Myocyte (in vitro differentiated cells): ENCODE measurements around the gene MYH9. TPM values are rescaled to one million over a fixed set of nuclear protein-coding genes. Genes with fewer than 3 reads are reported as not detected.
A peak's percentile ranks its signal among the peaks of the same experiment; 100 is the strongest.
"Not testable (repeated sequence)": the region's sequence is repeated elsewhere in the genome, so short reads cannot be mapped to it uniquely, and the experiment has no call there.

Source experiments
- DNase-seq: peaks from one replicate; pipeline ENCODE4 v3.0.0-alpha.2; 2012; ENCODE audit warnings: low read depth
- total RNA-seq: library from RNA; depleted of rRNA; stranded (reverse); fragments of >200 nt; gene quantifications from 2 replicates; pipeline ENCODE4 v1.2.3, GENCODE V29; 2014

Gene MYH9
- total RNA-seq, 1 donor from 2014 or later, result 242 TPM

- DNase-seq, result no peak
These were observed 27.8 kb upstream of the MYH9 start for GRCh38 chr22:36415415-36416168.

DNA sequence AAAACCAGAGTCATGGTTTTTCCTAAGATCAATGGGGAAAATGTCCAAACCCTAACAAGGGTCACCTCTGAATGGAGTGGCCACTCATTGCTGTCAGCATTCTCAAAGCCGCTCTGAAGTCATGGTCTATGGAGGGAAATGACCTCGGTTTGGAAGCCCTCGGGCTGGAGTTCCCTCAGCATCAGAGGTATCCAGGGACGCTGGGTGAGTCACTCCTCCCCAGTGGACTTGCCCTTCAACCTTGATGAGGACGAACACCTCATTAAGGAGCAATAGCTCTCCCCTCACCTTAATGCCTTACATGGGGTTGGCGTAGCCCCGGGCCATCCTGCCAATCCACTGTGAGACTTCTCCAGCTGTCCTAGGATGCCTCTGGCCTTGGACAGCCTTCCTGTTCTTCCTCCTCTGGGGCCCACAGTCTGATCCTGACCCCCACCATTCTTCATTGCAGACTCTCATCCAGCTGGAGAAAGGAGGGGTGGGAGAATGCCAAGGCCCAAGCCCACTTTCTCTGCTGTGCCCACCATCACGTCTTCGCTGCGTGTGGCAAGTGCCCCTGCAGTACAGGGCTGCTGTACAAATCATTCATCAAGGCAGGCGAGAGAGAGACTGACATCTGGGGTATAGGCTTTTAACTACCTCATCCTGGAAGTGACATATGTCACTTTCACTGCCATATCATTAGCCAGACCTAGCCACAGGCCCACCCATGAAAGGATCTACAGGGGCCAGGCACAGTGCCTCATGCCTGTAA lies 25.4 kb upstream of the MYH9 start:
- DNase-seq, result peak; percentile 58

DNA sequence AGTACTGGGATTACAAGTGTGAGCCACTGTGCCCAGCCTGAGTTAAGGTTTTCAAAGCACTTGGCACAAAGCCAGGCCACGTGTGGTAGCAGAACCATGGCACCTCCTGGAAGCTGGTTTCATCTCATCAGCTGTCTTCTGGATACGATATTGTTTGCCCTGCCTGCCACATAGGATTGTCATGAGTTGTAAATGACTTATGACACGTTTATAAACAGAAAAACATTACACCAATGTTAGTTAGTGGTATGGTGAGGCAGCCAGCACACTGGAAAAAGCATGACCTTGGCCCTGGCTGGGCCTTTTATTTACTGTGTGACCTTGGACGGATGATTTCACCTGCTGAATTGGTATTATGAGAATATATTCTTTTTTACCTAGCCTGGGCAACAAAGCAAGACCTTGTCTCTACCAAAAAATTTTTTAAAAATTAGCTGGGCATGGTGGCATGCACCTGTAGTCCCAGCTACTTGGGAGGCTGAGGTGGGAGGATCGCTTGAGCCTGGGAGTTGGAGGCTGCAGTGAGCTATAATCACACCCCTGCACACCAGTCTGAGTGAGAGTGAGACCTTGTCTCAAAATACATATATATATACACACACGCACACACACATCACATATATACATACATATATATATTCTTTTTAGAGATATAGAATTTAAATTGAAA lies 24.0 kb upstream of the MYH9 start:
- DNase-seq, result no peak

- DNase-seq, result no peak
These were observed 22.4 kb upstream of the MYH9 start for GRCh38 chr22:36409911-36410756.

DNA sequence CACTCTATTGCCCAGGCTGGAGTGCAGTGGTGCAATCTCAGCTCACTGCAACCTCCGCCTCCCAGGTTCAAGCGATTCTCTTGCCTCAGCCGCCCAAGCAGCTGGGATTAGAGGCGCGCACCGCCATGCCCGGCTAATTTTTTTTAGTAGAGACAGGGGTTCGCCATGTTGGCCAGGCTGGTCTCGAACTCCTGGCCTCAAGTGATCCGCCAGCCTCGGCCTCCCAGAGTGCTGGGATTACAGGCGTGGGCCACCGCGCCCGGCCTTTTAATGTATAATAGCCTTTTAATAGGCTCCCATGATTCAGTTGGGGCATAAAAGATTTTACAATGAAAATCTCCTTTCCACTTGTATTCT lies 21.8 kb upstream of the MYH9 start:
- DNase-seq, result not testable (repeated sequence)

DNA sequence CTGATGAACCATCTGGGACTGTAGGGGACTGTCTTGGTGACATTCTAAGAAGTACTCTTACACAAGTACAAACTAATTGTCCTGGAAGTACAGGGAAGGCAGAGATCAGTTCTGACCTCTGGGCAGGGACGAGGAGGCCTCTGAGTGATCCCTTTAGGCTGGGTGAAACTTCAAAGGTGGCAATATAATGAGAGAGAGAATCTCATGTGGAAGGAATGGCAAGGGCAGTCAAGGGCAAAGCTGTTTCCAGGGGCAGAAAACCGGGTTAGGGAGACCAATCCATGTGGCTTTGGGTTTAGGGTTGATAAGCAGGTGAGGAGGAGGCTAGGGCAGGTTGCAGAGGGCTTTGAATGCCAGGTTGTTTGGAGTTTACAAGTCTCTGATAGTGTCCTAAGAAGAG lies 21.3 kb upstream of the MYH9 start:
- no peak for DNase-seq

DNA sequence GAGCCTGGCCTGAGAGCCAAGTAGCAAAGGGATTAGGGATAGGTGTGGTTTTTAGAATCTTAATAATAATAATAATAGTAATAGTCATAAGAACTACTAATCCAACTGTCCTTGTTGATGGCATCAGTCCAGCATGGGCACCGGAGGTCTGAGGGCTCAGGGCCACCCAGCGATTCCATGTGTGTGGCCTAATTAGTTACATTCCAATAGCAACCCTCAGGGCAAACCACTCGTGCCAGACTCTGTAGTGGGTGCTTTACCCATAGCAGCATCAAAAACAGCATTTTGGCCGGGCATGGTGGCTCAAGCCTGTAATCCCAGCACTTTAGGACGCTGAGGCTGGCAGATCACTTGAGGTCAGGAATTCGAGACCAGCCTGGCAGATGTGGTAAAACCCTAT lies 19.0 kb upstream of the MYH9 start:
- DNase-seq, result no peak

GRCh38 chr22:36405671-36406538 lies 18.1 kb upstream of the MYH9 start:
- no peak for DNase-seq

- DNase-seq, result no peak
These were observed 17.5 kb upstream of the MYH9 start for GRCh38 chr22:36405221-36405661.

GRCh38 chr22:36404446-36404845 lies 16.7 kb upstream of the MYH9 start:
- no peak for DNase-seq

GRCh38 chr22:36399472-36399778 lies 11.7 kb upstream of the MYH9 start:
- no peak for DNase-seq

GRCh38 chr22:36398601-36399471 lies 11.1 kb upstream of the MYH9 start:
- DNase-seq, result no peak

- DNase-seq, result no peak
These were observed 9.6 kb upstream of the MYH9 start for GRCh38 chr22:36397131-36398093.

DNA sequence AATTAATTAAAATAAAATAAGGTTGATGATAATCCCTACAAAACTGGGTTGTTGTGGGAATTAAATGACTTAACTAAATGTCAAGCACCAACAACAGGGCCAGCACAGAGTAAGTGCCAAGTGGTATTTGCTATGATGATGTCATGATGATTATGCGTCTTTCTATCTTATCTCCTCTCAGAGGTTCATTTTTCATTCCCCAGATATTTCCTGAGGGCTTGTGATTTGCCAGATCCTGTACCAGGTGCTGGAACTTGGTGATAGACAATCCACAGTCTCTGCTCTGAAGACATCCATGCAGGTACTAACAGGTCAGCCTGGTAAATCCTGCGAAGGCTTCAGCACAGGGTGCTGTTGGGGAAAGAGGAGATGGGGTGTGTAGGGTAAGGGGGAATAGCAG lies 8.1 kb upstream of the MYH9 start:
- DNase-seq, result no peak

- DNase-seq, result no peak
These were observed 7.5 kb upstream of the MYH9 start for GRCh38 chr22:36395055-36395849.

DNA sequence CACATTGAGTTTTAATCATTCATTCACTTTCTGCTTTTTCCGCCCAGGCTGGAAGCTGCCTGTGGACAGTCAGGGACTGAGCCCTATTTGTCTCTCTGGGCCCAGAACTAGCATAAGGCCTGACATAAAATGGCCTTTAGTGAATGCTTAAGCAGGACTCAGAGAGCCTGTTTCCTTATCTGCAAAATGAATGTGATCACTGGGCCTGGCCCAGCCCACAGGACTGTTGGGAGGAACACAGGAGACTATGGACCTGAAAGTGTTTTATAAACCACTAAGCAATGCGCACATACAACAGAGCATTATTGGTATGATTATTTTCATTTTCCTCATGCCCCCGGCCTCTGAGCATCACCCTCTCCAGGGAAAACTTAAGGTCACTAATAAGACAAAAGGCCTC lies 3.9 kb upstream of the MYH9 start:
- no peak for DNase-seq

DNA sequence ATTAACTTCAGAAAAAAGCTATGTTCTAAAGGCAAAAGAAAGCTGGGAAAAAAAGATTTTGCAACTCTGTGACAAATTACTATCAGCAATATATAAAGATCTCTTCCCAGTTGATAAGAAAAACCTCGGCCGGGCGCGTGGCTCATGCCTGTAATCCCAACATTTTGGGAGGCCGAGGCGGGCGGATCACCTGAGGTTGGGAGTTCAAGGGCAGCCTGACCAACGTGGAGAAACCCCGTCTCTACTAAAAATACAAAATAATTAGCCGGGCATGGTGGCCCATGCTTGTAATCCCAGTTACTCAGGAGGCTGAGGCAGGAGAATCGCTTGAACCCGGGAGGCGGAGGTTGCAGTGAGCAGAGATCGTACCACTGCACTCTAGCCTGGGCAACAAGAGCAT lies 1.4 kb upstream of the MYH9 start:
- not testable (repeated sequence) for DNase-seq

DNA sequence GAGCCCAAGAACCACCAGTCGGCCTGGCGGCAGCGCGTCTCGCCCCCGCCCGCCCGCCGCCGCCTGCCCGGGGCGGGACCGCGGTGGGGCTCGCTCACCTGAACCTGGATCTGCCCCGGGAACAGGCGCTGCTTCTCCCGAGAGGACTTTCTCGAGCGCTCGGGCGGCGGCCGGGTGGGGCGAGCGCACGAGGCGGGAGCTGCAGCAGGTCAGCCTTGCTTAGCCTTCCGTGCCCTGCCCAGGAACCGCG lies 133 bp downstream of the MYH9 start:
- DNase-seq, result no peak
